HG03571 (cell line): ENCODE data around the gene OR6P1.

ENCODE experiments used
- ATAC-seq: cut with Tn5 transposase; IDR thresholded peaks from one replicate; pipeline ENCODE4 v1.9.1; 2021; ENCODE audit not compliant: unreplicated experiment

Gene OR6P1

GRCh38 chr1:158520021-158520420 lies 50.4 kb downstream of the OR6P1 start:
- ATAC-seq, result no peak

GRCh38 chr1:158516966-158517365 lies 53.4 kb downstream of the OR6P1 start:
- no peak for ATAC-seq
